ENCODE results near the gene IPO5.
"Not testable (repeated sequence)": the region's sequence is repeated elsewhere in the genome, so short reads cannot be mapped to it uniquely, and the experiment has no call there.

Gene IPO5

GRCh38 chr13:97946951-97947588 lies 6.4 kb upstream of the IPO5 start:
- H3K4me3 ChIP-seq (ENCODE audit: low read depth, low read length), result no peak overlapping the region
- TF ChIP-seq CTCF (conservative IDR thresholded peaks at IDR 0.05; ENCODE audit: low read depth, low read length), result no peak
- DNase-seq (ENCODE audit: low read depth), result peak; percentile 94

DNA sequence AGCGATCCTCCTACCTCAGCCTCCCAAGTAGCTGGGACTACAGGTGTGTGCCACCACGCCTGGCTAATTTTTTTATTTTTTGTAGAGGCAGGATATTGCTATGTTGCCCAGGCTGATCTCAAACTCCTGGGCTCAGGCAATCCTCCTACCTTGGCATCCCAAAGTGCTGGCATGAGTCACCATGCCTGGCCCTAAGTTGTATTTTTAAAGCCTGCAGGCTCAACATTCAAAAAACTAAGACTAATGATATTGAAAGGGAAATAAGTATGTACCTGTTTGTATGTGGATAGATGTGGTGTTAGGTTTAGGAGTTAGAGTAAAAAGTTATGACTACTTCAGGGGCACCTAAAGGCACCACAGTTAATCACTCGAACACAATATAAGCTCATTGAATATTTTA lies 5.4 kb upstream of the IPO5 start:
- no peak for DNase-seq (ENCODE audit: low read depth)
- no peak overlapping the region for H3K4me3 ChIP-seq (ENCODE audit: low read depth, low read length)
- TF ChIP-seq CTCF (conservative IDR thresholded peaks at IDR 0.05; ENCODE audit: low read depth, low read length), result no peak

DNA sequence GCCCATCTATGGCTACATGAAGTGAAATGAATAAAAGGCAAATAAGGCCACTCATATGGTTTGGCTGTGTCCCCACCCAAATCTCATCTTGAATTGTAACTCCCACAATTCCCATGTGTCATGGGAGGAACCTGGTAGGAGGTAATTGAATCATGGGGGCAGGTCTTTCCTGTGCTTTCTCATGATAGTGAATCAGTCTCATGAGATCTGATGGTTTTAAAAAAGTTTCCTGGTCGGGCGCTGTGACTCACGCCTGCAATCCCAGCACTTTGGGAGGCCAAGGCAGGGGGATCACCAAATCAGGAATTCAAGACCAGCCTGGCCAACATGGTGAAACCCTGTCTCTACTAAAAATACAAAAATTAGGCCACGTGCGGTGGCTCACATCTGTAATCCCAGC lies 4.2 kb upstream of the IPO5 start:
- peak; percentile 33 for DNase-seq (ENCODE audit: low read depth)

DNA sequence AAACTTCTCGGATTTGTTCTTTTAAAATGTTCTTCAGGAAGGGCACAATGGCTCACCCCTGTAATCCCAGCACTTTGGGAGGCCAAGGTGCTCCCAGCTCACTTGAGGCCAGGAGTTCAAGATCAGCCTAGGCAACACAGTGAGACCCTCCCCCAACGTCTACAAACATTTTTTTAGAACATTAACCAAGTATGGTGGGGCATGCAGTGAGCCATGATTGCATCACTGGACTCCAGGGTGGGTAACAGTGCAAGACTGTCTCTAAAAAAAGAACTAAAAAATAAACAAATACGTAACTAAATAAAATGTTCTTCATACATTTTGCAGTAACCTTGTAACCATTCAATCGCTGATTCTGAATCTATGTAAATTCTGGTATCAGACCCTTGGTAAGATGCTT lies 2.1 kb upstream of the IPO5 start:
- no peak for TF ChIP-seq CTCF (conservative IDR thresholded peaks at IDR 0.05; ENCODE audit: low read depth, low read length)
- DNase-seq (ENCODE audit: low read depth), result no peak
- H3K4me3 ChIP-seq (ENCODE audit: low read depth, low read length), result no peak overlapping the region

More for the DNA sequence above, 4.2 kb upstream of the IPO5 start:
- not testable (repeated sequence) for H3K4me3 ChIP-seq (ENCODE audit: low read depth, low read length)

GRCh38 chr13:97952831-97953230 lies 644 bp upstream of the IPO5 start:
- DNase-seq (ENCODE audit: low read depth); H3K4me3 ChIP-seq (ENCODE audit: low read depth, low read length): not testable (repeated sequence)

GRCh38 chr13:97961340-97961739 lies 7.9 kb downstream of the IPO5 start:
- no peak overlapping the region for H3K4me3 ChIP-seq (ENCODE audit: low read depth, low read length)
- no peak for DNase-seq (ENCODE audit: low read depth)
- no peak for TF ChIP-seq CTCF (conservative IDR thresholded peaks at IDR 0.05; ENCODE audit: low read depth, low read length)

DNA sequence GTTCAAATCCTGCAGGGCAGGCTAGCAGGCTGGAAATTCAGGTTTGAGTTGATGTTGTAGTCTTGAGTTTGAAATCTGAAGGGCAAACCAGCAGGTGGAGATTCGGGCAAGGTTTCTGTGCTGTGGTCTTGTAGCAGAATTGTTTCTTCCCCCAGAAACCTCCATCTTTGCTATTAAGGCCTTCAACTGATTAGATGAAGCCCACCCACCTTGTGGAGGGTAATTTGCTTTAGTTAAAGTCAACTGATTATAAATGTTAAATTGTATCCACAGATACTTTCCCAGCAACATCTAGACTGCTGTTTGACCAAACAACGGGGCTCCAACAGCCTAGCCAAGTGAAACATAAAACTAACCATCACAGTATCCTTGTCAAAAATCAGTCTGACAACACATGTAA lies 9.4 kb downstream of the IPO5 start:
- TF ChIP-seq CTCF (conservative IDR thresholded peaks at IDR 0.05; ENCODE audit: low read depth, low read length), result no peak
- no peak overlapping the region for H3K4me3 ChIP-seq (ENCODE audit: low read depth, low read length)
- no peak for DNase-seq (ENCODE audit: low read depth)

- no peak for TF ChIP-seq CTCF (conservative IDR thresholded peaks at IDR 0.05; ENCODE audit: low read depth, low read length)
- DNase-seq (ENCODE audit: low read depth), result no peak
- no peak overlapping the region for H3K4me3 ChIP-seq (ENCODE audit: low read depth, low read length)
Observed at GRCh38 chr13:97967226-97967625, 13.8 kb downstream of the IPO5 start.
